ENCODE results near the gene CHKB.

The CHKB gene

DNA sequence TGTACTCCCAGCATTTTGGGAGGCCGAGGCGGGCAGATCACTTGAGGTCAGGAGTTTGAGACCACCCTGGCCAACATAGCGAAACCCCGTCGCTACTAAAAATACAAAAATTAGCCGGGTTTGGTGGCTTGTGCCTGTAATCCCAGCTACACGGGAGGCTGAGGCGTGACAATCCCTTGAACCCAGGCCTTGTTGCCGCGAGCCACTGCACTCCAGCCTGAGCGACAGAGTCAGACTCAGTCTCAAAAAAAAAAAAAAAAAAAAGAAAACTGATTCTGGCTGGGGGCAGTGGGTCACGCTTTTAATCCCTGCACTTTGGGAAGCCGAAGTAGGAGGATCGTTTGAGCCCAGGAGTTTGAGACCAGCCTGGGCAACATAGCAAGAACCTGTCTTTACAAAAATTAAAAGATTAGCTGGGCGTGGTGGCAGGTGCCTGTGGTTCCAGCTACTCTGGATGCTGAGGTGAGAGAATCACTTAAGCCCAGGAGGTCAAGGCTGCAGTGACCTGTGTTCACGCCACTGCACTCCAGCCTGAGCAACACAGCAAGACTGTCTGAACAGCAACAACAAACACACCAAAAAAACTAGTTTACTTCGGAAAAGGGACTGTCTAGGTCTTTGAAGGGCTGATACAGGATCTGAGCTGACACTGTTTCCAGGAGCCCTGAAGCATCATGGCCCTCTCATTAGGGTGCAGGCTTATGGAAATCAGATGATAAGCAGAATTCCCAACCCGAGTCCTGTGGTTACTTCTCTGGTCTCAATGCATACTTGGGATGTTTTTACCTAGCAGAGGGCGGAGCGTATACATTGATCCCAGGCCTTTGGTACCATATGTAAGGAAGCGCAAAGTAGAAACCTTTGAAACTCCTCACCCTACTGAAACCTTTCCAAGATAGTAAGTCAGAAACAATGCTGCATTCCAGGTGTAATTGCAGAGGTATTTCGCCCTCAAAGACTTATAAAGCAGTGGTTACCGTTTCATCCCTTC is 1.8 kb upstream of the CHKB start:
- H3K27me3 Mint-ChIP-seq (ENCODE audit: low read depth, poor library complexity) = peaks cover 22% of the 10 kb centered on the region
- H3K4me3 Mint-ChIP-seq = peak overlapping the region; percentile 92
- H3K9me3 Mint-ChIP-seq = no peaks in the 10 kb centered on the region
- no peak overlapping the region for H3K27ac Mint-ChIP-seq
- no peak for DNase-seq
- H3K36me3 Mint-ChIP-seq (ENCODE audit: low read depth) = peaks cover 5% of the 10 kb centered on the region
- TF ChIP-seq, protein P1, sequence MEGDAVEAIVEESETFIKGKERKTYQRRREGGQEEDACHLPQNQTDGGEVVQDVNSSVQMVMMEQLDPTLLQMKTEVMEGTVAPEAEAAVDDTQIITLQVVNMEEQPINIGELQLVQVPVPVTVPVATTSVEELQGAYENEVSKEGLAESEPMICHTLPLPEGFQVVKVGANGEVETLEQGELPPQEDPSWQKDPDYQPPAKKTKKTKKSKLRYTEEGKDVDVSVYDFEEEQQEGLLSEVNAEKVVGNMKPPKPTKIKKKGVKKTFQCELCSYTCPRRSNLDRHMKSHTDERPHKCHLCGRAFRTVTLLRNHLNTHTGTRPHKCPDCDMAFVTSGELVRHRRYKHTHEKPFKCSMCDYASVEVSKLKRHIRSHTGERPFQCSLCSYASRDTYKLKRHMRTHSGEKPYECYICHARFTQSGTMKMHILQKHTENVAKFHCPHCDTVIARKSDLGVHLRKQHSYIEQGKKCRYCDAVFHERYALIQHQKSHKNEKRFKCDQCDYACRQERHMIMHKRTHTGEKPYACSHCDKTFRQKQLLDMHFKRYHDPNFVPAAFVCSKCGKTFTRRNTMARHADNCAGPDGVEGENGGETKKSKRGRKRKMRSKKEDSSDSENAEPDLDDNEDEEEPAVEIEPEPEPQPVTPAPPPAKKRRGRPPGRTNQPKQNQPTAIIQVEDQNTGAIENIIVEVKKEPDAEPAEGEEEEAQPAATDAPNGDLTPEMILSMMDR (IDR thresholded peaks at IDR 0.05) = no peak
- peaks cover 25% of the 10 kb centered on the region for H3K4me1 Mint-ChIP-seq

DNA sequence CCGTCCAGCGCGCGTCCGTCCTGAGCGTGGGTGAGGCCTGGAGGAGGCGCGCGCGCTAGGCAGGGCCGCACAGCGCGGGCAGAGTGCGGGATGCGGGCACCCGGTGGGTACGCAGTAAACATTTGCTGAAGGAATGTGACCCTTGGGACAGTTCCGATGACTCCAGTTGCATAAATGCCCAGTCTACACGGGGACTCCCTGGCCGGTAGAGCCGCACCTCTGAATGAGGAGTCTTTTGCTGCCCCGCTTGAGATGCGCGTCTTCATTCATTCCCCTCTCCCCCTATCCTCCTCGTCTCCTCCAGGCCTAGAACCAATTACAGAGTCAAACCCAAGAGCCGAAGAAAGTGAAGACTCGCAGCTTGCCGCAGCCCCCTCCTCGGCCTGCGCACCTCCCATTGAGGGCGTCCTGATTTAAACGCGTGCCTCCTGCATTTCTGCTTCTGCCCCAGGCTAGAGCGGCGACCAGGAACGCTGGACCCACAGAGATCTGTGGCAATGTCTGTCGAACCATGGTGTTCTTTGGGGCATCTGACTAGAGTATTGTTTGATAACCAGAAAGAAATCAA is 729 bp upstream of the CHKB start:
- TF ChIP-seq, protein P1 (IDR thresholded peaks at IDR 0.05) = no peak
- no peaks in the 10 kb centered on the region for H3K9me3 Mint-ChIP-seq
- peak overlapping the region; percentile 92 for H3K4me3 Mint-ChIP-seq
- peaks cover 5% of the 10 kb centered on the region for H3K36me3 Mint-ChIP-seq (ENCODE audit: low read depth)
- H3K27me3 Mint-ChIP-seq (ENCODE audit: low read depth, poor library complexity) = peaks cover 13% of the 10 kb centered on the region
- H3K4me1 Mint-ChIP-seq = peaks cover 32% of the 10 kb centered on the region
- no peak overlapping the region for H3K27ac Mint-ChIP-seq
- no peak for DNase-seq

DNA sequence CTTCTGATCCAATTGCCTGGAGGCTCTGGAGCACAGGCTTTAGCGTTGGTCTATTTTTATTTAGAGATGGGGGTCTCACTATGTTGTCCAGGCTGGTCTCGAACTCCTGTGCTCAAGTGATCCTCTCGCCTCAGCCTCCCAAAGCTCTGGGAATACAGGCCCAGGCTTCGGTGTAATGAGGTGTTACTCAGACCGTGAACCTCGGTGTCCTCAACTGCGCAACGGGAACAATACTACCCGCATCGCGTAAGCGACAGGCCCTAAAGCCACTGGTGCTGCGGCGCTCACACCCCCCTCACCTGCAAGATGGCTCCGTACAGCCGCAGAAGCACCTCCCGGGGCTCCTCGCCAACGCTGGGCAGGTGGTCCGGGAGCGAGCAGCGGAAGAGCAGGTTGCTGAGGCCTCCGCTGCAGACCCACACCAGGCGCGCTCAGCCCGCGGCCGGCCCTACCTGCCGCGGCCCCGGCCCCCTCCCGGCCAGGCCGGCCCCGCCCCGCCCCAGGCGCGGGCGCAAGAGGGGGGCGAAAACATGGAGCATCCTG is 628 bp downstream of the CHKB start:
- Mint-ChIP-seq H3K4me3 (peak overlapping the region; percentile 92), H3K9me3 (no peaks in the 10 kb centered on the region), H3K4me1 (peaks cover 32% of the 10 kb centered on the region), H3K36me3 (ENCODE audit: low read depth) (peaks cover 5% of the 10 kb centered on the region), H3K27me3 (ENCODE audit: low read depth, poor library complexity) (peaks cover under 1% of the 10 kb centered on the region), H3K27ac (no peak overlapping the region)
- no peak for DNase-seq
- TF ChIP-seq, protein P1 (IDR thresholded peaks at IDR 0.05) = no peak

DNA sequence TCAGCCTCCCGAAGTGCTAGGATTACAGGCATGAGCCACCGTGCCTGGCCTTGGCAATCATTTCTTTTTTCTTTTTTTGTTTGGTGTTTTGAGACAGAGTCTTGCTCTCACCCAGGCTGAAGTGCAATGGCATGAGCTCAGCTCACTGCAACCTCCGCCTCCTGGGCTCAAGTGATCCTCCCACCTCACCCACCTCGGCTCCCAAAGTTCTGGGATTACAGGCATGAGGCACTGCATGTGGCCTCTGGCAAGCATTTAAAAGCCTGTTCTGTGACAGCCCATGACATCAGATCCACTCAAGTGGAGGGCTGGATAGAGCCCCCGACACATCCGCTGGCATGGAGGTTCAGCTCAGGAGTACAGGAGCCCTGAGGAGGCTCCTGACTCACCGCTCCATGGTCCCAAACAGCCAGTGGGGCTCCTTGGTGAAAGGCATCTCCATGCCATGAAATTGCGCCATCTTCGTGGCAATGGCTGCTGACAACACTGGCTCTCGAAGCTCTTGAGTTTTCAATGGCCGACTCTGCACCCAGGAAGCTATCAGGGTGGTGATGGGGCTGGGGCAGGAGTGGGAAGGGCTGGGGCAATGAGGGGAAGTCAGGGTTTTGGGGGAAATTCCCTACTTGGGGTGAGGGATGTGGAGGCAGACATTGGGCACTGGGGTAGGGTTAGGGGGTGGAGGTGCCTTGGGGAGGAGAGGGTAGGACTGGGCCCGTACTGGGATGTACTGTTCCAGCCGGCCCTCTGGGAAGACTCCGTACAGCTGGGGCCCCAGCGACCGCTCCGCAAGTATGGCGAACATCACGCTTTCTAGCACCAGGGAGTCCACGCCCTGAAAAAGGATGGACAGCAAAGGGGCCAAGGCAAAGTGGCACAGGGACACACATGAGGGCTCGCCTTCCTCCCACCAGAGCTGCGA is 1.4 kb downstream of the CHKB start:
- Mint-ChIP-seq H3K36me3 (ENCODE audit: low read depth) (peaks cover 5% of the 10 kb centered on the region), H3K4me1 (peaks cover 32% of the 10 kb centered on the region), H3K4me3 (peak overlapping the region; percentile 92), H3K9me3 (no peaks in the 10 kb centered on the region), H3K27ac (no peak overlapping the region), H3K27me3 (ENCODE audit: low read depth, poor library complexity) (no peaks in the 10 kb centered on the region)
- DNase-seq = no peak
- TF ChIP-seq, protein P1 (IDR thresholded peaks at IDR 0.05) = no peak

DNA sequence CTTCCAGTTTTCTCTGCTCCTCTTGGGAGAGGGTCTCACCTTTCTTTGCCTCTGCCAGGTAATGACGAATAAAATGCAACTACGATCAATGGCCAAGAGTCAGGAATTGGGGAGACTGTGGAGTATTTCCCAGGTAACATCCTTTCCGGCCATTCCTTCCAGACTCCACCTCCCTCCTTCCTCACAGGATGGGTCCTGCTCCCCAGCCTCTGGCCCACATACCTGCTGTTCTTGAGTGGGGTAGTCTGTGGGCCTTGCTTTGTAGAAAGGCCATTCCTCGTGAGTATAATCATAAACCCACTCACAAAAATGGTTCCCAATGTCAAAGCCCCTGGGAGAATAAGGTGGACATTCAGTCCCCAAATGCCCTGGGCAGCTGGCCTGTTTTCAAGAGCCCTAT is 2.9 kb downstream of the CHKB start:
- Mint-ChIP-seq H3K27ac (no peak overlapping the region), H3K36me3 (ENCODE audit: low read depth) (peaks cover 5% of the 10 kb centered on the region), H3K27me3 (ENCODE audit: low read depth, poor library complexity) (no peaks in the 10 kb centered on the region), H3K4me1 (peaks cover 32% of the 10 kb centered on the region), H3K9me3 (no peaks in the 10 kb centered on the region), H3K4me3 (no peak overlapping the region)
- TF ChIP-seq, protein P1 (IDR thresholded peaks at IDR 0.05) = no peak
- DNase-seq = no peak

Data from nephron progenitor cell (in vitro differentiated cells).